Measurements from ENCODE around the gene ZNF831.

Gene ZNF831

GRCh38 chr20:59265298-59265697 is 101.7 kb downstream of the ZNF831 start:
- no peak for FAIRE-seq
- no peak for TF ChIP-seq CTCF (IDR thresholded peaks at IDR 0.05; ENCODE audit: insufficient read depth, missing control alignments)
- no peak for DNase-seq (ENCODE audit: insufficient read length, low spot score)

GRCh38 chr20:59268870-59269269 is 105.2 kb downstream of the ZNF831 start:
- FAIRE-seq, result no peak
- no peak for TF ChIP-seq CTCF (IDR thresholded peaks at IDR 0.05; ENCODE audit: insufficient read depth, missing control alignments)
- DNase-seq (ENCODE audit: insufficient read length, low spot score), result no peak

GRCh38 chr20:59269411-59270025 is 105.9 kb downstream of the ZNF831 start:
- DNase-seq (ENCODE audit: insufficient read length, low spot score) (no peak), FAIRE-seq (no peak)
- TF ChIP-seq CTCF (IDR thresholded peaks at IDR 0.05; ENCODE audit: insufficient read depth, missing control alignments), result no peak

GRCh38 chr20:59270380-59270779 is 106.8 kb downstream of the ZNF831 start:
- FAIRE-seq (no peak), DNase-seq (ENCODE audit: insufficient read length, low spot score) (no peak)
- TF ChIP-seq CTCF (IDR thresholded peaks at IDR 0.05; ENCODE audit: insufficient read depth, missing control alignments), result no peak

- FAIRE-seq (no peak), DNase-seq (ENCODE audit: insufficient read length, low spot score) (no peak)
- no peak for TF ChIP-seq CTCF (IDR thresholded peaks at IDR 0.05; ENCODE audit: insufficient read depth, missing control alignments)
These were observed 110.2 kb downstream of the ZNF831 start for GRCh38 chr20:59273739-59274357.

- TF ChIP-seq CTCF (IDR thresholded peaks at IDR 0.05; ENCODE audit: insufficient read depth, missing control alignments), result no peak
- DNase-seq (ENCODE audit: insufficient read length, low spot score) (no peak), FAIRE-seq (no peak)
These were observed 113.3 kb downstream of the ZNF831 start for GRCh38 chr20:59276938-59277337.

- TF ChIP-seq CTCF (IDR thresholded peaks at IDR 0.05; ENCODE audit: insufficient read depth, missing control alignments), result no peak
- FAIRE-seq (no peak), DNase-seq (ENCODE audit: insufficient read length, low spot score) (no peak)
These were observed 120.8 kb downstream of the ZNF831 start for GRCh38 chr20:59284470-59284869.
